ENCODE measurements around the gene P3H4. TPM values are rescaled to one million over a fixed set of nuclear protein-coding genes. Genes with fewer than 3 reads are reported as not detected.

Gene P3H4
- polyA plus RNA-seq, 1 donor (not counting 4 experiments of a cell fraction or from before 2014, with no cell fraction given): 4.2 TPM

- FAIRE-seq (no peak), DNase-seq (ENCODE audit: low read depth, low spot score) (no peak)
- dilution Hi-C loops (cut with MboI; ENCODE audit: extremely low pct_ligation_motif_present, low sequenced_read_pairs): no loop called here
- H3K79me2 ChIP-seq (ENCODE audit: control insufficient read depth, insufficient read depth, low read length): no peaks in the 10 kb centered on the region
- no peak for TF ChIP-seq EZH2 (IDR thresholded peaks at IDR 0.05; ENCODE audit: low read length)
- TF ChIP-seq CTCF (optimal IDR thresholded peaks at IDR 0.05 in 1 of 3, IDR thresholded peaks at IDR 0.05 in 1 of 3, conservative IDR thresholded peaks at IDR 0.05 in 1 of 3; ENCODE audit: extremely low read depth in 1 of 3, insufficient read depth in 2 of 3, low read length in 3 of 3): no peak
- no peaks in the 10 kb centered on the region for H4K20me1 ChIP-seq (ENCODE audit: control insufficient read depth, extremely low read depth, insufficient read depth, low read length)
- H3K27ac ChIP-seq (ENCODE audit: control insufficient read depth, insufficient read depth, low read length): peak overlapping the region; percentile 97
- H3K9me1 ChIP-seq (ENCODE audit: control insufficient read depth, extremely low read depth, insufficient read depth, low read length): no peaks in the 10 kb centered on the region
- H2AFZ ChIP-seq (ENCODE audit: control insufficient read depth, low read length): no peak overlapping the region
- H3K36me3 ChIP-seq (ENCODE audit: control insufficient read depth in 2 of 2, extremely low read depth in 1 of 2, insufficient read depth in 2 of 2, low read length in 2 of 2): no peaks in the 10 kb centered on the region
- no peaks in the 10 kb centered on the region for H3K9me3 ChIP-seq (ENCODE audit: control insufficient read depth, low read depth, low read length)
- peak overlapping the region; percentile 92 for H3K4me2 ChIP-seq (ENCODE audit: control insufficient read depth, extremely low read depth, insufficient read depth, low read depth, low read length)
- peak overlapping the region; percentile 86 for H3K9ac ChIP-seq (ENCODE audit: control insufficient read depth, extremely low read depth, insufficient read depth, low read length)
- no peak overlapping the region for H3K4me3 ChIP-seq (ENCODE audit: control insufficient read depth in 2 of 3, extremely low read depth in 1 of 3, insufficient read depth in 2 of 3, low read depth in 1 of 3, low read length in 3 of 3)
- H3K27me3 ChIP-seq (ENCODE audit: control insufficient read depth, extremely low read depth, insufficient read depth, low read length): no peaks in the 10 kb centered on the region
- H3K4me1 ChIP-seq (ENCODE audit: control insufficient read depth, extremely low read depth, insufficient read depth, low read length): peaks cover 38% of the 10 kb centered on the region
These were observed 17.2 kb downstream of the P3H4 start for GRCh38 chr17:41794540-41794975.

- Histone ChIP-seq H3K4me3 (ENCODE audit: control insufficient read depth in 2 of 3, extremely low read depth in 1 of 3, insufficient read depth in 2 of 3, low read depth in 1 of 3, low read length in 3 of 3) (peak overlapping the region; percentile 31 to 62 (median 49)), H3K4me1 (ENCODE audit: control insufficient read depth, extremely low read depth, insufficient read depth, low read length) (peaks cover 38% of the 10 kb centered on the region), H3K9ac (ENCODE audit: control insufficient read depth, extremely low read depth, insufficient read depth, low read length) (peak overlapping the region; percentile 86), H3K9me3 (ENCODE audit: control insufficient read depth, low read depth, low read length) (no peaks in the 10 kb centered on the region), H4K20me1 (ENCODE audit: control insufficient read depth, extremely low read depth, insufficient read depth, low read length) (no peaks in the 10 kb centered on the region), H3K4me2 (ENCODE audit: control insufficient read depth, extremely low read depth, insufficient read depth, low read depth, low read length) (peak overlapping the region; percentile 92), H2AFZ (ENCODE audit: control insufficient read depth, low read length) (no peak overlapping the region), H3K36me3 (ENCODE audit: control insufficient read depth in 2 of 2, extremely low read depth in 1 of 2, insufficient read depth in 2 of 2, low read length in 2 of 2) (no peaks in the 10 kb centered on the region), H3K27ac (ENCODE audit: control insufficient read depth, insufficient read depth, low read length) (peak overlapping the region; percentile 97), H3K79me2 (ENCODE audit: control insufficient read depth, insufficient read depth, low read length) (no peaks in the 10 kb centered on the region), H3K9me1 (ENCODE audit: control insufficient read depth, extremely low read depth, insufficient read depth, low read length) (no peaks in the 10 kb centered on the region), H3K27me3 (ENCODE audit: control insufficient read depth, extremely low read depth, insufficient read depth, low read length) (no peaks in the 10 kb centered on the region)
- no peak for FAIRE-seq
- no peak for TF ChIP-seq EZH2 (IDR thresholded peaks at IDR 0.05; ENCODE audit: low read length)
- TF ChIP-seq CTCF (optimal IDR thresholded peaks at IDR 0.05 in 1 of 3, IDR thresholded peaks at IDR 0.05 in 1 of 3, conservative IDR thresholded peaks at IDR 0.05 in 1 of 3; ENCODE audit: extremely low read depth in 1 of 3, insufficient read depth in 2 of 3, low read length in 3 of 3): no peak
- no peak for DNase-seq (ENCODE audit: low read depth, low spot score)
- dilution Hi-C loops (cut with MboI; ENCODE audit: extremely low pct_ligation_motif_present, low sequenced_read_pairs): no loop called here
These were observed 17.8 kb downstream of the P3H4 start for GRCh38 chr17:41793784-41794539.
